GM21737 (cell line): Measurements from ENCODE around the gene TBC1D22A.

Experiments used
- ATAC-seq: cut with Tn5 transposase; IDR thresholded peaks from one replicate; pipeline ENCODE4 v1.9.1; 2021; ENCODE audit warnings: mild to moderate bottlenecking, moderate library complexity; ENCODE audit not compliant: unreplicated experiment

TBC1D22A gene

GRCh38 chr22:46983046-46983445 lies 220.6 kb downstream of the TBC1D22A start:
- ATAC-seq = no peak

- no peak for ATAC-seq
Measured at GRCh38 chr22:46984751-46985506, 222.5 kb downstream of the TBC1D22A start.

GRCh38 chr22:46985507-46985882 lies 223.0 kb downstream of the TBC1D22A start:
- no peak for ATAC-seq

GRCh38 chr22:46986788-46987187 lies 224.3 kb downstream of the TBC1D22A start:
- ATAC-seq = no peak

- no peak for ATAC-seq
Measured at GRCh38 chr22:46990937-46991550, 228.6 kb downstream of the TBC1D22A start.

- ATAC-seq = no peak
Measured at GRCh38 chr22:46991666-46992065, 229.2 kb downstream of the TBC1D22A start.

- ATAC-seq = no peak
Measured at GRCh38 chr22:46992121-46992731, 229.8 kb downstream of the TBC1D22A start.

GRCh38 chr22:46993633-46994032 lies 231.2 kb downstream of the TBC1D22A start:
- ATAC-seq = no peak

GRCh38 chr22:46994265-46994664 lies 231.8 kb downstream of the TBC1D22A start:
- ATAC-seq = no peak

- ATAC-seq = no peak
Measured at GRCh38 chr22:46994983-46995382, 232.5 kb downstream of the TBC1D22A start.

- ATAC-seq = no peak
Measured at GRCh38 chr22:46995501-46996360, 233.3 kb downstream of the TBC1D22A start.

- ATAC-seq = no peak
Measured at GRCh38 chr22:46996595-46997310, 234.3 kb downstream of the TBC1D22A start.

GRCh38 chr22:46997311-46997970 lies 235.0 kb downstream of the TBC1D22A start:
- ATAC-seq = no peak

- ATAC-seq = no peak
Measured at GRCh38 chr22:46998331-46998730, 235.9 kb downstream of the TBC1D22A start.

GRCh38 chr22:47000256-47000655 lies 237.8 kb downstream of the TBC1D22A start:
- no peak for ATAC-seq

- ATAC-seq = no peak
Measured at GRCh38 chr22:47000888-47001287, 238.4 kb downstream of the TBC1D22A start.

- no peak for ATAC-seq
Measured at GRCh38 chr22:47001288-47001687, 238.8 kb downstream of the TBC1D22A start.

- no peak for ATAC-seq
Measured at GRCh38 chr22:47002692-47003091, 240.2 kb downstream of the TBC1D22A start.

- no peak for ATAC-seq
Measured at GRCh38 chr22:47005506-47006408, 243.3 kb downstream of the TBC1D22A start.
